ENCODE results near the gene SELENOM.

DNA sequence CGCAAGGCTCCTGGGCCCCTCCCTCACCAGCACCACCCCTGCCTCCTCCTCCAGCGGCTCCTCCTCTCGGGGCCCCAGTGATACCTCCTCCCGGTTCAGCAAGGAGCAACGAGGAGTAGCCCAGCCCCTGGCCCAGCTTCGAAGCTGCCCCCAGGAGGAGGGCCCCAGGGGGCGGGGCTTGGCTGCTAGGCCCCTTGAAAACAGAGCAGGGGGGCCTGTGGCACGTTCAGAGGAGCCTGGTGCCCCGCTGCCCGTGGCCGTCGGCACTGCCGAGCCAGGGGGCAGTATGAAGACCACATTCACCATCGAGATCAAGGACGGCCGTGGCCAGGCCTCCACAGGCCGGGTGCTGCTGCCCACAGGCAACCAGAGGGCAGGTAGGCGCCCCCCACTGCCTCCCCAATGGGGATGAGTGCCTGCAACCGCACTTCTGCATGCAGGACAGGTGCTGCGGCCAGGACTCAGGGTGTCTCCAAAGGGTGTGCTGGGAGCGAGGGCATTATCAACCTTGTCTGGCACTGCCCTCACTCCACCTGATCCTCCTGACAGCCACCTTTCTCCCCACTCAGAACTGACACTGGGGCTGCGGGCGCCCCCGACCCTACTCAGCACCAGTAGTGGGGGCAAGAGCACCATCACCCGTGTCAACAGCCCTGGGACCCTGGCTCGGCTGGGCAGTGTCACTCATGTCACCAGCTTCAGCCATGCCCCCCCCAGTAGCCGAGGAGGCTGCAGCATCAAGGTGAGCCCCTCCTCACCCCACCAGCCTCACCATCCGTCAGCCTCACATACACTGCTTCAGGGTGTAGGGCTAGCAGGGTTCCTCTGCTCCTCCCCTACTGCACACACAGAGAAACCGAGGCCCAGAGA lies 16.0 kb downstream of the SELENOM start:
- TF ChIP-seq EZH2 (IDR thresholded peaks at IDR 0.05; ENCODE audit: borderline replicate concordance, insufficient read depth, low read depth, low read length, poor library complexity, severe bottlenecking) (no peak), CTCF (IDR thresholded peaks at IDR 0.05) (no peak)
